Mesenchymal stem cell (in vitro differentiated cells and primary cell): ENCODE data around the gene ZMIZ2.

Experiments
- DNase-seq: peaks from one replicate; pipeline ENCODE4 v3.0.0-alpha.2; 2013
- H2AFZ ChIP-seq: one replicate; pipeline ENCODE4 v1.6.1; 2013; ENCODE audit warnings: low read depth, mild to moderate bottlenecking, control low read depth, inconsistent platforms, low read length, moderate library complexity
- H2AK5ac ChIP-seq: 2 replicates; pipeline ENCODE4 v1.6.1; 2013; ENCODE audit warnings: low read length, moderate library complexity, mild to moderate bottlenecking, inconsistent platforms; ENCODE audit not compliant: severe bottlenecking
- H2BK120ac ChIP-seq: one replicate; pipeline ENCODE4 v1.6.1; 2013; ENCODE audit warnings: low read depth, mild to moderate bottlenecking, inconsistent platforms, low read length, moderate library complexity
- H2BK12ac ChIP-seq, 2 experiments: one replicate each; pipeline ENCODE4 v1.6.1; 2013; ENCODE audit warnings: inconsistent platforms in 2 of 2, low read length in 2 of 2, mild to moderate bottlenecking in 2 of 2, moderate library complexity in 2 of 2, control low read depth in 1 of 2
- H2BK15ac ChIP-seq: one replicate; pipeline ENCODE4 v1.6.1; 2013; ENCODE audit warnings: mild to moderate bottlenecking, low read depth, inconsistent platforms; ENCODE audit not compliant: poor library complexity, severe bottlenecking
- H2BK5ac ChIP-seq: 2 replicates; pipeline ENCODE4 v1.6.1; 2013; ENCODE audit warnings: low read depth, mild to moderate bottlenecking, low read length, control low read depth, inconsistent platforms; ENCODE audit not compliant: poor library complexity, severe bottlenecking
- H3K14ac ChIP-seq, 2 experiments: one replicate each; pipeline ENCODE4 v1.6.1; 2013; ENCODE audit warnings: inconsistent platforms in 2 of 2, low read length in 2 of 2, control low read depth in 1 of 2, mild to moderate bottlenecking in 1 of 2, moderate library complexity in 1 of 2
- H3K18ac ChIP-seq, 2 experiments: one replicate each; pipeline ENCODE4 v1.6.1; 2013; ENCODE audit warnings: inconsistent platforms in 2 of 2, low read length in 2 of 2, control low read depth in 1 of 2, low read depth in 1 of 2, mild to moderate bottlenecking in 1 of 2
- H3K23ac ChIP-seq, 2 experiments: one replicate each; pipeline ENCODE4 v1.6.1; 2013; ENCODE audit warnings: inconsistent platforms in 2 of 2, low read length in 2 of 2, mild to moderate bottlenecking in 2 of 2, moderate library complexity in 2 of 2, control low read depth in 1 of 2
- H3K27ac ChIP-seq: 2 replicates; pipeline ENCODE4 v1.5.1; 2013; ENCODE audit warnings: mild to moderate bottlenecking, moderate library complexity, low read length, control low read depth, inconsistent platforms; ENCODE audit not compliant: poor library complexity, severe bottlenecking
- H3K27me3 ChIP-seq, 2 experiments: 2 replicates each; pipeline versions ENCODE4 v1.6.1 to v1.7.0; 2013; ENCODE audit warnings: low read length in 2 of 2, mild to moderate bottlenecking in 2 of 2, moderate library complexity in 2 of 2, control low read depth in 1 of 2, inconsistent platforms in 1 of 2; ENCODE audit not compliant: control insufficient read depth in 1 of 2, insufficient read depth in 1 of 2
- H3K36me3 ChIP-seq, 2 experiments: 2 replicates each; pipeline versions ENCODE4 v1.6.1 to v1.7.0; 2013; ENCODE audit warnings: low read length in 2 of 2, control low read depth in 1 of 2, inconsistent platforms in 1 of 2, low read depth in 1 of 2, mild to moderate bottlenecking in 1 of 2; ENCODE audit not compliant: insufficient read depth in 2 of 2, control insufficient read depth in 1 of 2
- H3K4ac ChIP-seq, 2 experiments: one replicate each; pipeline ENCODE4 v1.6.1; 2013; ENCODE audit warnings: inconsistent platforms in 2 of 2, low read length in 2 of 2, mild to moderate bottlenecking in 2 of 2, moderate library complexity in 2 of 2, control low read depth in 1 of 2, low read depth in 1 of 2
- H3K4me1 ChIP-seq: 2 replicates; pipeline ENCODE4 v1.6.1; 2013; ENCODE audit warnings: low read depth, low read length, control low read depth; ENCODE audit not compliant: control insufficient read depth, insufficient read depth
- H3K4me2 ChIP-seq: 2 replicates; pipeline ENCODE4 v1.6.1; 2013; ENCODE audit warnings: low read length, mild to moderate bottlenecking, inconsistent platforms; ENCODE audit not compliant: poor library complexity, severe bottlenecking
- H3K4me3 ChIP-seq, 2 experiments: 2 replicates each; pipeline versions ENCODE4 v1.5.1 to v1.7.0; 2013; ENCODE audit warnings: low read length in 2 of 2, mild to moderate bottlenecking in 2 of 2, control low read depth in 1 of 2, low read depth in 1 of 2; ENCODE audit not compliant: insufficient read depth in 1 of 2
- H3K79me1 ChIP-seq: replicated peaks from 2 replicates; pipeline ENCODE4 v1.6.1; 2013; ENCODE audit warnings: mild to moderate bottlenecking, control low read depth, low read length, inconsistent platforms; ENCODE audit not compliant: poor library complexity, severe bottlenecking
- H3K9ac ChIP-seq: 2 replicates; pipeline ENCODE4 v1.7.0; 2013; ENCODE audit warnings: mild to moderate bottlenecking, low read length, moderate library complexity
- H3K9me3 ChIP-seq: 2 replicates; pipeline ENCODE4 v1.7.0; 2013; ENCODE audit warnings: mild to moderate bottlenecking, low read length; ENCODE audit not compliant: control insufficient read depth
- H4K8ac ChIP-seq: one replicate; pipeline ENCODE4 v1.6.1; 2013; ENCODE audit warnings: inconsistent platforms, mild to moderate bottlenecking, low read length, moderate library complexity
- H4K91ac ChIP-seq: one replicate; pipeline ENCODE4 v1.6.1; 2013; ENCODE audit warnings: mild to moderate bottlenecking, low read length, inconsistent platforms
- WGBS: methylation state at CpG from one replicate; pipeline ENCODE4 v1.1.7; 2013; ENCODE audit warnings: mixed read lengths; 5-methylcytosine and 5-hydroxymethylcytosine counted together

ZMIZ2 gene

DNA sequence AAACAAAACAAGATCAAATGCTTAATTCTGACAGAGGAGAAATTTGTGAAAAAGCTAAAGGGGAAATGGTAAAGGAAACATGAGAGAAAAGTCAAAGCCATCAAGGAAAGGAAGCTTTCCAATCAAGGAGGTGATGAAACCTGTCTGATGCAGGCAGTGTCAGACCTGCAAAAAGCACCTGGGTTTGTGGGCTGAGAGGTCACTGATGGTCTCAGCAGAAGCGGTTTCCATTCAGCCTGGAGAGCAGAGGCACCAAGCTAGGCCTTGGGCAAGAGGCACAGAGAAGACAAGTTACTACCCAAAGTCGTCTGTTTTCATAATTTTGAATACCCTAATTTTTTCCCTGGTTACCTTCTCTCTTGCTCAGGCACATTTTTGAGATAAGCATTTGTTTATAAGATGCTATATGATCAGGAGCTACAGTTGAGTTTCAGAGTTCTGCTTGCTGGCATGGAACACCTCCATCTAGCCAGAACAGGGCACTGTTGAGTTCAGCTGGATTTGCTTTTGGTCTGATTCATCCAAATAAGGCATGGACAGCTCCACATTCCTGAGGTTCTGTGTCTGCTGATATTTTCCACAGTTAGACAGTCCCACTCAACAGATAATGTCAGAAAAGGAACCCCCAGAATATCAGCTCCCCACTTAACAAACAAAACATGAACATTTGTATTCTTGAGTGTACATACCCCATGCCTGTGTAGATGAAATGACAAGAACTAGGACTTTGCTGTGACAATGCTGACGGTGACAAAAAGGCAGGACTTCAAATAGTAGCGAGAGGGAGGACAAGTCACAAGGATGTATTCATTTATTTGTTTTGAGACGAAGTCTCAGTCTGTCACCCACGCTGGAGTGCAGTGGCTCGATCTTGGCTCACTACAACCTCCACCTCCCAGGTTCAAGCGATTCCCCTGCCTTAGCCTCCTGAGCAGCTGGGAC is 42.9 kb downstream of the ZMIZ2 start:
- no peak overlapping the region for H2BK5ac ChIP-seq
- no peak overlapping the region for H4K91ac ChIP-seq
- no peak overlapping the region for H4K8ac ChIP-seq
- no peaks in the 10 kb centered on the region for H3K36me3 ChIP-seq
- H2AFZ ChIP-seq: no peak overlapping the region
- H3K18ac ChIP-seq: peak overlapping the region in 1 of 2 experiments; percentile 29
- H2BK15ac ChIP-seq: no peak overlapping the region
- no peak overlapping the region for H3K4me2 ChIP-seq
- H3K27me3 ChIP-seq: no peaks in the 10 kb centered on the region
- 86% methylated on average over 7 of the region's 8 CpGs for WGBS
- no peaks in the 10 kb centered on the region for H3K9me3 ChIP-seq
- peak overlapping the region; percentile 11 for H3K27ac ChIP-seq
- H3K79me1 ChIP-seq: peaks cover 3% of the 10 kb centered on the region
- peaks cover 4% of the 10 kb centered on the region for H3K4me1 ChIP-seq
- H2BK12ac ChIP-seq: peak overlapping the region in 1 of 2 experiments; percentile 87
- H3K23ac ChIP-seq: no peak overlapping the region
- DNase-seq: peak; percentile 62
- peak overlapping the region; percentile 76 for H2AK5ac ChIP-seq
- no peak overlapping the region for H2BK120ac ChIP-seq
- H3K4me3 ChIP-seq: no peak overlapping the region
- H3K9ac ChIP-seq: no peak overlapping the region
- H3K4ac ChIP-seq: no peak overlapping the region
- no peak overlapping the region for H3K14ac ChIP-seq

DNA sequence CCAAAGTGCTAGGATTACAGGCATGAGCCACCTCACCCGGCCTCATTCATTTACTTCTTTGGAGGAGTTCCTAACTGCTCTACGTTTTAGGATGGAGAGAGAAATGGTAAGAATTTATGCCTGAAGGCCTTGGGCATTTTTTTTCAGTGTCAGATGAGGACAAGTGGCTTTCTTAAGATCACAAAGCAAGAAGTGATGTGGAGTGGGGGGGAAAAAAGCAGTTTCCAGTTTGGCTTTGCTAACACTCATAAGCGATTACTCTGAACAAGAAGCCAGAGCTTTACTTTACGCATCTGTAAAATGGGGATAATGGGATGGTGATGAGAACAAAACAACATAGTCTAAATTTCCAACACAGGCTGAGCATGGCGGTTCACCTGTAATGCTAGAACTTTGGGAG is 45.3 kb downstream of the ZMIZ2 start:
- no peak for DNase-seq
- Histone ChIP-seq H3K4me2 (no peak overlapping the region), H2AFZ (no peak overlapping the region), H2BK120ac (no peak overlapping the region), H3K27ac (no peak overlapping the region), H4K8ac (no peak overlapping the region), H3K9me3 (no peaks in the 10 kb centered on the region), H3K14ac (no peak overlapping the region), H2BK15ac (no peak overlapping the region), H3K4me1 (peaks cover 4% of the 10 kb centered on the region), H3K23ac (no peak overlapping the region), H3K4me3 (no peak overlapping the region), H3K79me1 (peaks cover 3% of the 10 kb centered on the region), H4K91ac (no peak overlapping the region), H2BK5ac (no peak overlapping the region), H3K4ac (no peak overlapping the region), H2AK5ac (no peak overlapping the region), H3K18ac (no peak overlapping the region), H3K27me3 (no peaks in the 10 kb centered on the region), H2BK12ac (no peak overlapping the region), H3K9ac (no peak overlapping the region), H3K36me3 (peaks cover 0 to 10% of the 10 kb centered on the region in 2 experiments)
- 92% methylated on average over 4 of the region's 5 CpGs for WGBS

DNA sequence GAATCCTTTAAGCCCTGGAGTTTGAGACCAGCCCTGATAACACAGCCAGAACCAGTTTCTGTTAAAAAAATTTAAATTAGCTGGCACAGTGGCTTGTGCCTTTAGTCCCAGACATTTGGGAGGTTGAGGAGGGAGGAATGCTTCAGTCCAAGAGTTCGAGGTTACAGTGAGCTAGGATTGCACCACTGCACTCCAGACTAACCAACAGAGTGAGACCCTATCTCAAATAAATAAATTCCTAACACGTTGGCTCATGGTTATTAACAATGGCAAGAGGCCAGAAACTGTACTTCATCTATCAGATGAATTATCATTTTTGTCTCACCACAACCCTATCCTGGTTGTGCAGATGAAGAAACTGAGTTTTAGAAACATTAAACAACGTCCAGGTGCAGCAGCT is 45.7 kb downstream of the ZMIZ2 start:
- Histone ChIP-seq H3K79me1 (peaks cover 3% of the 10 kb centered on the region), H3K18ac (no peak overlapping the region), H3K9me3 (no peaks in the 10 kb centered on the region), H2BK120ac (no peak overlapping the region), H3K9ac (no peak overlapping the region), H2BK5ac (no peak overlapping the region), H2BK12ac (no peak overlapping the region), H3K4me2 (no peak overlapping the region), H2AK5ac (no peak overlapping the region), H4K91ac (no peak overlapping the region), H3K4ac (no peak overlapping the region), H3K14ac (no peak overlapping the region), H3K23ac (no peak overlapping the region), H3K4me3 (no peak overlapping the region), H2AFZ (no peak overlapping the region), H3K4me1 (peaks cover 4% of the 10 kb centered on the region), H3K36me3 (peaks cover 0 to 14% of the 10 kb centered on the region in 2 experiments), H4K8ac (no peak overlapping the region), H3K27me3 (no peaks in the 10 kb centered on the region), H2BK15ac (no peak overlapping the region), H3K27ac (no peak overlapping the region)
- no peak for DNase-seq
- 42% methylated on average over 3 of the region's 3 CpGs for WGBS

DNA sequence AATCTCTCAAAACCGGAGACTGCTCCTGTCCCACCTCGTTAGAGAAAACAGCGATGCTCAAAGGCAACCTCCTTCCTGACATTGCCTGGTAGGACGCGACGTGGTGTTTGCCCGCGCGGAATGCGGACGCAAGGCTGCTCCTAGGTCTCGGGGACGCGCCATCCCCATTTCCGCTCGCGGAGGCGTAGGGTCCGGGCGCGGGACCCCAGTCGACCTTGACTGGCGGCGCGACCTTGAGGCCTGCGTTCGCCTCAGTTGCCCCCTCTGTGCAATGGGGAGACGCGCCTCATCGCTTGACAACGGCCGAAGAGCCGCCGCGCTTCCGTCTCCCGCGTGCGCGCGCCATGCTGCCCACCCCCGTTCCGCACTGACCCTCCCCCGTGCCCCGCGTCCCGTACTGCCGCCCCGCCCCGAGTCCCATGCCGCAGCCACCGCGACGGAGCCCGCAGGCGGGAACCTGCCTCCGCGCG is 47.4 kb downstream of the ZMIZ2 start:
- under 1% methylated on average over 59 of the region's 59 CpGs for WGBS

More for the DNA sequence above, 47.4 kb downstream of the ZMIZ2 start:
- peaks cover 3% of the 10 kb centered on the region for H3K79me1 ChIP-seq
- peak; percentile 66 for DNase-seq
- peaks cover 9% of the 10 kb centered on the region for H3K4me1 ChIP-seq
- H3K27me3 ChIP-seq: no peaks in the 10 kb centered on the region
- H3K9me3 ChIP-seq: no peaks in the 10 kb centered on the region
- no peak overlapping the region for H2BK5ac ChIP-seq
- peak overlapping the region in 1 of 2 experiments; percentile 50 for H3K14ac ChIP-seq
- H3K4me3 ChIP-seq: peak overlapping the region; percentile 88 to 94
- no peak overlapping the region for H3K23ac ChIP-seq
- H2BK120ac ChIP-seq: peak overlapping the region; percentile 51
- peak overlapping the region; percentile 95 for H4K91ac ChIP-seq
- H3K9ac ChIP-seq: peak overlapping the region; percentile 99
- peak overlapping the region; percentile 25 to 94 for H3K18ac ChIP-seq
- no peak overlapping the region for H2BK15ac ChIP-seq
- H3K27ac ChIP-seq: peak overlapping the region; percentile 34
- H4K8ac ChIP-seq: peak overlapping the region; percentile 87
- peaks cover 11 to 30% of the 10 kb centered on the region in 2 experiments for H3K36me3 ChIP-seq
- peak overlapping the region; percentile 85 for H2AFZ ChIP-seq
- peak overlapping the region; percentile 51 for H3K4me2 ChIP-seq
- H3K4ac ChIP-seq: peak overlapping the region; percentile 5 to 42
- no peak overlapping the region for H2AK5ac ChIP-seq
- H2BK12ac ChIP-seq: peak overlapping the region in 1 of 2 experiments; percentile 64
